Right lobe of liver (tissue), 6 donors: ENCODE data around the gene GALNT17. TPM values are rescaled to one million over a fixed set of nuclear protein-coding genes. Genes with fewer than 3 reads are reported as not detected.

Experiments
- ATAC-seq, 4 donors: fragments of 200-7000 bp; cut with Tn5 transposase; one replicate each; pipeline ENCODE4 v1.9.1; 2020; ENCODE audit warnings: mild to moderate bottlenecking in 4 of 4, moderate library complexity in 4 of 4
- DNase-seq, 3 donors: peaks; one replicate each; pipeline ENCODE4 v3.0.0-alpha.2; 2020
- H3K27ac ChIP-seq, 3 donors: fragments of 200-600 bp; one replicate each; pipeline ENCODE4 v1.8.0; 2022
- H3K27me3 ChIP-seq, 2 donors: fragments of 200-600 bp; one replicate each; pipeline ENCODE4 v1.8.0; 2022
- H3K36me3 ChIP-seq, 4 donors: fragments of 200-600 bp; sonication (generic) in 1 of 4; one replicate each; pipeline versions ENCODE4 v1.5.1 to v1.8.0; 2017 to 2022; ENCODE audit warnings: control low read depth in 1 of 4
- H3K4me1 ChIP-seq, 4 donors: fragments of 200-600 bp; sonication (generic) in 1 of 4; one replicate each; pipeline versions ENCODE4 v1.5.1 to v1.8.0; 2017 to 2022; ENCODE audit warnings: control low read depth in 1 of 4
- H3K4me3 ChIP-seq, 3 donors: fragments of 200-600 bp; one replicate each; pipeline ENCODE4 v1.8.0; 2022
- H3K9me3 ChIP-seq, 4 donors: fragments of 200-600 bp; sonication (generic) in 1 of 4; one replicate each; pipeline versions ENCODE4 v1.5.1 to v1.8.0; 2017 to 2022; ENCODE audit warnings: control low read depth in 1 of 4
- POLR2A ChIP-seq: fragments of 450-650 bp; IDR thresholded peaks from one replicate; pipeline ENCODE4 v1.6.1; 2017; ENCODE audit warnings: antibody characterized with exemption, mild to moderate bottlenecking
- WGBS: methylation state at CpG from one replicate; pipeline ENCODE4 v1.1.6; 2018; ENCODE audit warnings: low coverage, low lambda C conversion rate; ENCODE audit not compliant: insufficient coverage; ENCODE audit errors: missing lambda C conversion rate; 5-methylcytosine and 5-hydroxymethylcytosine counted together
- intact Hi-C, 2 donors: fragments of 100-400 bp; cut with DNase I; formaldehyde crosslinking; loops; one replicate each; pipeline versions ENCODE4 v1.11.2 to v1.14.1; 2022
- total RNA-seq, 6 experiments: library from RNA; depleted of rRNA in 2 of 6; stranded (reverse); fragments of >200 nt in 2 of 6; fragmentation: NEBNext Ultra II Directional in 3 of 6; extraction: Animal tissue kit (Norgen Biotek cat#: 25700) in 3 of 6; gene quantifications; one replicate each; pipeline versions ENCODE4 v1.1.0 to v1.2.4, GENCODE V29; 2016 to 2023
- TF ChIP-seq, protein P1 (sequence below), 4 donors: fragments of 200-600 bp in 3 of 4; fragments of 450-650 bp in 1 of 4; IDR thresholded peaks; one replicate each; pipeline versions ENCODE4 v1.5.1 to v1.8.0; 2016 to 2022; ENCODE audit warnings: antibody characterized with exemption in 4 of 4, mild to moderate bottlenecking in 2 of 4
- donor health status: DM: no; HTN: yes; CAD: no.
- donor health status: DM: no; HTN: no; CAD: no.
- donor health status: DM: no; HTN: no; CAD: no.
- donor health status: DM: no; HTN: yes; CAD: no.
- donor health status: DM: no; HTN: yes; CAD: no.

Gene GALNT17
- total RNA-seq, 6 experiments from 2014 or later, result 0.06 to 0.31 (median 0.10) TPM

DNA sequence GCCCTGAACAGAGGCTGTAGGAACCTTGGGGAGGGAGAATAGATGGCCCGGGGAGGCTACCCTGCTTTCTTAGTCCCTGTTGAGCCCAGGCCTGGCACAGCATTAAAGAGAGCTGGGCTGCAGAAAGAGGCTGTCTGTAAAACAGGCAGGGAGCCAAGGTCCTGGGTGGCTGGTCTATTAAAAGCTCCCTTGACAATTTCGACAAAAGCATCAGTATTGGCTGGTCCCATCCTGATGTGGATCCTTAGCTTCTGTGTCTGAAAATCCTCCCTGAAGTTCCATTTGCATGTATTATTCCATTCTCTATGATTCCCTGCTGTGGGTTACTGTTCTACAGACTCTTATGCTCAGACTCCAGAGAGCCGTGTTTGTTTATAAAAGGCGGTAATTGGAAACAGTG, 158.5 kb downstream of the GALNT17 start:
- 50% methylated on average over 4 of the region's 4 CpGs for WGBS
- Histone ChIP-seq H3K27me3 (no peaks in the 10 kb centered on the region), H3K4me3 (no peak overlapping the region), H3K4me1 (no peaks in the 10 kb centered on the region), H3K9me3 (no peaks in the 10 kb centered on the region), H3K36me3 (no peaks in the 10 kb centered on the region), H3K27ac (no peak overlapping the region)
- no peak for DNase-seq
- intact Hi-C loops, result no loop called here
- TF ChIP-seq, protein P1, sequence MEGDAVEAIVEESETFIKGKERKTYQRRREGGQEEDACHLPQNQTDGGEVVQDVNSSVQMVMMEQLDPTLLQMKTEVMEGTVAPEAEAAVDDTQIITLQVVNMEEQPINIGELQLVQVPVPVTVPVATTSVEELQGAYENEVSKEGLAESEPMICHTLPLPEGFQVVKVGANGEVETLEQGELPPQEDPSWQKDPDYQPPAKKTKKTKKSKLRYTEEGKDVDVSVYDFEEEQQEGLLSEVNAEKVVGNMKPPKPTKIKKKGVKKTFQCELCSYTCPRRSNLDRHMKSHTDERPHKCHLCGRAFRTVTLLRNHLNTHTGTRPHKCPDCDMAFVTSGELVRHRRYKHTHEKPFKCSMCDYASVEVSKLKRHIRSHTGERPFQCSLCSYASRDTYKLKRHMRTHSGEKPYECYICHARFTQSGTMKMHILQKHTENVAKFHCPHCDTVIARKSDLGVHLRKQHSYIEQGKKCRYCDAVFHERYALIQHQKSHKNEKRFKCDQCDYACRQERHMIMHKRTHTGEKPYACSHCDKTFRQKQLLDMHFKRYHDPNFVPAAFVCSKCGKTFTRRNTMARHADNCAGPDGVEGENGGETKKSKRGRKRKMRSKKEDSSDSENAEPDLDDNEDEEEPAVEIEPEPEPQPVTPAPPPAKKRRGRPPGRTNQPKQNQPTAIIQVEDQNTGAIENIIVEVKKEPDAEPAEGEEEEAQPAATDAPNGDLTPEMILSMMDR (IDR thresholded peaks at IDR 0.05), result no peak
- TF ChIP-seq POLR2A, result no peak
- ATAC-seq, result no peak

DNA sequence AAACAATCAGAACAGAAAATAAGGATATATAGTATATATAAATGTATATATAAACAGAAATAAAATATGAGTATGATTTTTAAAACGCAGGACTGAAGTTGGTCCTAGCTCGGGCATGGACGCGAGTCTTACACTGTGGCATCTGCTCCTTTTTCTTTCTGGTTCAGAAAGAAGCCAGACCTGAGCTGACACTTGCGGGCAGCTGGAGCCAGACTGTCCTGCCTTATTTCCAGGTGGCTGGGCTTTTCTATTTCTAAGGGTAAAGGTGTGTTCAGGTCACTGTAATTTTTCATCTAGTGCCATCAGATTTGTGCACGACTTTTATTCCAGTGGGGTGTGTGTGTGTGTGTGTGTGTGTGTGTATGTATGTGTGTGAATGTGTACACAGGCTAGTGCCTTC, 166.4 kb downstream of the GALNT17 start:
- no peak for ATAC-seq
- no peak overlapping the region for H3K27ac ChIP-seq
- TF ChIP-seq, protein P1 (IDR thresholded peaks at IDR 0.05), result no peak
- no peak for TF ChIP-seq POLR2A
- no peak for DNase-seq
- WGBS, result 70% methylated on average over 6 of the region's 6 CpGs
- no peak overlapping the region for H3K4me3 ChIP-seq
- H3K9me3 ChIP-seq, result no peaks in the 10 kb centered on the region
- no peaks in the 10 kb centered on the region for H3K4me1 ChIP-seq
- intact Hi-C loops, result no loop called here
- H3K27me3 ChIP-seq, result no peaks in the 10 kb centered on the region
- no peaks in the 10 kb centered on the region for H3K36me3 ChIP-seq

DNA sequence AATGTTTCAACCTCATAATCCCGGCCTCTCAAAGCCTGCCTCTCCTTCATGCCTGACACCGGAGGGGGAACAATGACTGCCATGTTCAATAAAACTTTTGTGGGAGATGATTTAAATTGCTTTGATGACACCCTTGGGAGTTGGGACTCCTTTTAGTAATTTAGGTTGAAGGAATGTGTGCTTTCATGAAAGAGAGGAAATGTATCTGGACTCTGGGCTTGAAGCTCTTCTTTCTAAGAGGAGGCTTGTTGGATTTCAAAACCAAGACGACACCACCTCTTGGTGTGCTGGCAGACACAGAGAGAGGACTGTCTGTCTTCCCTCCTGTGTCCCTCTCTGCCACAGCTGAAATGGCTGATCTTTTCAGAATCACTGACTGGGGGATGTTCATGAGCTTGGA, 168.1 kb downstream of the GALNT17 start:
- WGBS, result 42% methylated on average over 2 of the region's 3 CpGs
- TF ChIP-seq, protein P1 (IDR thresholded peaks at IDR 0.05), result no peak
- no peak for TF ChIP-seq POLR2A
- Histone ChIP-seq H3K27me3 (no peaks in the 10 kb centered on the region), H3K27ac (no peak overlapping the region), H3K4me1 (no peaks in the 10 kb centered on the region), H3K36me3 (no peaks in the 10 kb centered on the region), H3K9me3 (no peaks in the 10 kb centered on the region), H3K4me3 (no peak overlapping the region)
- DNase-seq, result no peak
- intact Hi-C loops, result no loop called here
- no peak for ATAC-seq

DNA sequence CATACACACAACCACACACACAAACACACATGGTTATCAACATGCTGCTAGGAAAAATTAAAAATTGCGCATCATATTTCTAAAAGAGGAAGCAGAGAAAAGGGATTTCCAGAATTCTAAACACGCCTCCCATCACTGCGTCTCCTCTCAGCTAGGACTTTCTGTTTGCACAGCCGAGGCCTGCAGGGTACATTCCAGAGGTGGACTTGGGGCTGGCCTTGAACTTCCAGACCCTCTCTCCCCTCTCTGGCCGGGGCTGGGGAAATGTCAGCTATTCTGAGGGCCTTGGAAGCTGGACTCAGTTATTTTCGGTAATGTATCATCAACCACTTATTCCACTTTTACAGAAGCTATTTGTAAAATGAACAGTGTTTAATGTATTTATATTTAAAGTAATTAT, 168.7 kb downstream of the GALNT17 start:
- Histone ChIP-seq H3K36me3 (no peaks in the 10 kb centered on the region), H3K9me3 (no peaks in the 10 kb centered on the region), H3K4me3 (no peak overlapping the region), H3K27me3 (no peaks in the 10 kb centered on the region), H3K4me1 (no peaks in the 10 kb centered on the region), H3K27ac (no peak overlapping the region)
- DNase-seq (no peak), ATAC-seq (no peak)
- 22% methylated on average over 6 of the region's 6 CpGs for WGBS
- TF ChIP-seq, protein P1 (IDR thresholded peaks at IDR 0.05), result no peak
- no peak for TF ChIP-seq POLR2A
- intact Hi-C loops, result no loop called here

DNA sequence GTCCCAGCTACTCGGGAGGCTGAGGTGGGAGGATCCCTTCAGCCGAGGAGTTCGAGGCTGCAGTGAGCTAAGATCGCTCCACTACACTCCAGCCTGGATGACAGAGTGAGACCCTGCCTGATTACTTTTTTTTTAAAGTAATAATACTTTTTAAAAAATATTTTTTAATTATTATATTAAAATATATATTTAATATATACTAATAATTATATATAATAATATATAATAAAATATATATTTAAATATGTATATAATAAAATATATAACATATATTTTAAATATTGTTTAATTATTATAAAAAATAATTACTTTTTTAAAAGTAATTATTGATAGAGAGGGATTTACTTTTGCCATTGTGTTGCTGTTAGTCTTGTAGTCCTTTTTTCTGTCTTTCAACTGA, 169.2 kb downstream of the GALNT17 start:
- no peaks in the 10 kb centered on the region for H3K9me3 ChIP-seq
- no peak for TF ChIP-seq POLR2A
- TF ChIP-seq, protein P1 (IDR thresholded peaks at IDR 0.05), result no peak
- no peak overlapping the region for H3K27ac ChIP-seq
- no peak overlapping the region for H3K4me3 ChIP-seq
- no peaks in the 10 kb centered on the region for H3K27me3 ChIP-seq
- no peak for DNase-seq
- no peak for ATAC-seq
- intact Hi-C loops, result no loop called here
- no peaks in the 10 kb centered on the region for H3K4me1 ChIP-seq
- H3K36me3 ChIP-seq, result no peaks in the 10 kb centered on the region
- 61% methylated on average over 4 of the region's 4 CpGs for WGBS
